Measurements from ENCODE around the gene SSU72. TPM values are rescaled to one million over a fixed set of nuclear protein-coding genes. Genes with fewer than 3 reads are reported as not detected.
"Not testable (repeated sequence)": the region's sequence is repeated elsewhere in the genome, so short reads cannot be mapped to it uniquely, and the experiment has no call there.

Gene SSU72
- total RNA-seq, 1 experiment from 2014 or later, result 217 TPM

- CTCF ChIA-PET, result no interaction called here
- Histone ChIP-seq H3K27me3 (ENCODE audit: control insufficient read depth, insufficient read depth, low read length) (no peaks in the 10 kb centered on the region), H3K4me3 (ENCODE audit: low read depth in 2 of 2, low read length in 2 of 2) (peak within 1 kb of the TSS; percentile 74 to 81), H3K4me1 (ENCODE audit: control insufficient read depth, insufficient read depth, low read length) (peaks cover 6% of the 10 kb centered on the region), H3K36me3 (ENCODE audit: control insufficient read depth, insufficient read depth, low read length) (no peaks in the 10 kb centered on the region), H3K27ac (ENCODE audit: low read length) (peak within 1 kb of the TSS; percentile 95), H3K9me3 (ENCODE audit: control insufficient read depth, insufficient read depth, low read depth, low read length) (no peaks in the 10 kb centered on the region)
- in situ Hi-C loops (cut with HindIII; ENCODE audit: low pct_unique_long_range_greater_than_20kb, low sequenced_read_pairs) (no loop called here), intact Hi-C loops (cut with micrococcal nuclease; ENCODE audit: unreplicated experiment) (no loop called here)
- no TSS peak for BruUV-seq (replicated peaks)
- DNase-seq (ENCODE audit: low read depth, low spot score), result peak; percentile 82
- peak; percentile 95 for ATAC-seq
- TF ChIP-seq CTCF (IDR thresholded peaks at IDR 0.05), result no peak
- peak in 1 of 2 experiments; percentile 70; a peak in 1 of 4 replicates for TF ChIP-seq REST (IDR thresholded peaks at IDR 0.05; ENCODE audit: insufficient read depth in 1 of 2, low read depth in 2 of 2, low read length in 1 of 2)
- TF ChIP-seq TCF7L2 (IDR thresholded peaks at IDR 0.05; ENCODE audit: low read depth, low read length), result no peak
- TF ChIP-seq SIN3A (IDR thresholded peaks at IDR 0.05; ENCODE audit: borderline replicate concordance, insufficient read depth, low read depth, low read length), result peak; percentile 60; the same call in 1 of the 2 replicates
- peak; percentile 82 for TF ChIP-seq POLR2AphosphoS5 (IDR thresholded peaks at IDR 0.05; ENCODE audit: low read depth, low read length)
- POLR2A ChIA-PET, result no interaction called here
Measured at GRCh38 chr1:1511533-1512285, 63.0 kb downstream of the SSU72 start, which contains the start of gene ATAD3A. Gene ATAD3A, plus strand, starts transcription at chr1:1512162. Its CDS starts 107 bp downstream, at chr1:1512269.

GRCh38 chr1:1510912-1511532 is 63.6 kb downstream of the SSU72 start:
- POLR2A ChIA-PET, result no interaction called here
- H3K9me3 ChIP-seq (ENCODE audit: control insufficient read depth, insufficient read depth, low read depth, low read length), result no peaks in the 10 kb centered on the region
- intact Hi-C loops (cut with micrococcal nuclease; ENCODE audit: unreplicated experiment), result no loop called here
- H3K36me3 ChIP-seq (ENCODE audit: control insufficient read depth, insufficient read depth, low read length), result no peaks in the 10 kb centered on the region
- H3K4me1 ChIP-seq (ENCODE audit: control insufficient read depth, insufficient read depth, low read length), result peaks cover 6% of the 10 kb centered on the region
- H3K27ac ChIP-seq (ENCODE audit: low read length), result peak overlapping the region; percentile 95
- no peaks in the 10 kb centered on the region for H3K27me3 ChIP-seq (ENCODE audit: control insufficient read depth, insufficient read depth, low read length)
- ATAC-seq (peak; percentile 40), DNase-seq (ENCODE audit: low read depth, low spot score) (no peak)
- H3K4me3 ChIP-seq (ENCODE audit: low read depth in 2 of 2, low read length in 2 of 2), result peak overlapping the region; percentile 74 to 81
- TF ChIP-seq REST (IDR thresholded peaks at IDR 0.05; ENCODE audit: insufficient read depth in 1 of 2, low read depth in 2 of 2, low read length in 1 of 2) (no peak), TCF7L2 (IDR thresholded peaks at IDR 0.05; ENCODE audit: low read depth, low read length) (no peak), CTCF (IDR thresholded peaks at IDR 0.05) (no peak), SIN3A (IDR thresholded peaks at IDR 0.05; ENCODE audit: borderline replicate concordance, insufficient read depth, low read depth, low read length) (no peak), POLR2AphosphoS5 (IDR thresholded peaks at IDR 0.05; ENCODE audit: low read depth, low read length) (no peak)
- in situ Hi-C loops (cut with HindIII; ENCODE audit: low pct_unique_long_range_greater_than_20kb, low sequenced_read_pairs), result no loop called here
- BruUV-seq (replicated peaks), result TSS peak; percentile 99
- CTCF ChIA-PET, result no interaction called here

- CTCF ChIA-PET; H3K4me3 ChIP-seq (ENCODE audit: low read depth in 2 of 2, low read length in 2 of 2); H3K27me3 ChIP-seq (ENCODE audit: control insufficient read depth, insufficient read depth, low read length); in situ Hi-C loops (cut with HindIII; ENCODE audit: low pct_unique_long_range_greater_than_20kb, low sequenced_read_pairs); POLR2A ChIA-PET; ATAC-seq; BruUV-seq (replicated peaks); H3K9me3 ChIP-seq (ENCODE audit: control insufficient read depth, insufficient read depth, low read depth, low read length); H3K4me1 ChIP-seq (ENCODE audit: control insufficient read depth, insufficient read depth, low read length); H3K27ac ChIP-seq (ENCODE audit: low read length); H3K36me3 ChIP-seq (ENCODE audit: control insufficient read depth, insufficient read depth, low read length); intact Hi-C loops (cut with micrococcal nuclease; ENCODE audit: unreplicated experiment); DNase-seq (ENCODE audit: low read depth, low spot score): not testable (repeated sequence)
Measured at GRCh38 chr1:1509465-1509850, 65.2 kb downstream of the SSU72 start.

All from Panc1 (cell line).